B cell (primary cell): ENCODE measurements around the gene DGKQ. TPM values are rescaled to one million over a fixed set of nuclear protein-coding genes. Genes with fewer than 3 reads are reported as not detected.

Experiments
- ATAC-seq: fragments of 200-7000 bp; cut with Tn5 transposase; one replicate; pipeline ENCODE4 v1.10.0; 2021; ENCODE audit warnings: low read depth, mild to moderate bottlenecking, moderate number of reproducible peaks, moderate library complexity
- CTCF ChIA-PET: fragments of 350-600 bp; sonication (Branson Sonifier 250); formaldehyde crosslinking; loops from one replicate; lab custom pipeline; 2021; ENCODE audit warnings: antibody characterized with exemption, inconsistent platforms; lab: Charles Lee
- POLR2A ChIA-PET: fragments of 350-600 bp; sonication (Branson Sonifier 250); formaldehyde crosslinking; loops from one replicate; lab custom pipeline; 2021; ENCODE audit warnings: antibody characterized with exemption; lab: Charles Lee
- DNase-seq: peaks from one replicate; pipeline ENCODE4 v3.0.0; 2013
- H2AFZ ChIP-seq: 2 replicates; pipeline ENCODE4 v1.6.1; 2012; ENCODE audit warnings: mild to moderate bottlenecking, low read depth, low read length; ENCODE audit not compliant: insufficient read depth, poor library complexity, severe bottlenecking
- H3K27ac ChIP-seq, 2 donors: 1 replicate in 1 of 2; 2 replicates in 1 of 2; pipeline ENCODE4 v1.5.1; 2012 to 2013; ENCODE audit warnings: low read length in 2 of 2, mild to moderate bottlenecking in 2 of 2, moderate library complexity in 1 of 2
- H3K27me3 ChIP-seq, 4 experiments: fragments of 200-600 bp in 1 of 4; sonication (generic) in 1 of 4; replicated peaks in 1 of 4; 1 replicate in 2 of 4; 2 replicates in 2 of 4; pipeline versions ENCODE4 v1.6.1 to v1.7.0; 2013 to 2016; ENCODE audit warnings: low read length in 3 of 4, mild to moderate bottlenecking in 2 of 4, mixed read lengths in 1 of 4, moderate library complexity in 1 of 4; ENCODE audit not compliant: insufficient read depth in 4 of 4, control insufficient read depth in 3 of 4; ENCODE audit errors: control extremely low read depth in 1 of 4
- H3K36me3 ChIP-seq, 2 experiments: replicated peaks in 1 of 2; 1 replicate in 1 of 2; 2 replicates in 1 of 2; pipeline versions ENCODE4 v1.6.1 to v1.7.1; 2013; ENCODE audit warnings: low read length in 1 of 2; ENCODE audit not compliant: insufficient read depth in 2 of 2, control insufficient read depth in 1 of 2; ENCODE audit errors: control extremely low read depth in 1 of 2, extremely low read depth in 1 of 2
- H3K4me1 ChIP-seq, 2 donors: fragments of 200-600 bp in 1 of 2; sonication (generic) in 1 of 2; 1 replicate in 1 of 2; 2 replicates in 1 of 2; pipeline versions ENCODE4 v1.5.1 to v1.6.1; 2013 to 2017; ENCODE audit warnings: low read length in 2 of 2; ENCODE audit not compliant: control insufficient read depth in 2 of 2, insufficient read depth in 2 of 2
- H3K4me2 ChIP-seq: replicated peaks from 2 replicates; pipeline ENCODE3; 2012; ENCODE audit warnings: mild to moderate bottlenecking, low read depth, low read length; ENCODE audit not compliant: poor library complexity, severe bottlenecking
- H3K4me3 ChIP-seq, 5 experiments: fragments of 200-600 bp in 1 of 5; sonication (generic) in 1 of 5; 1 replicate in 3 of 5; 2 replicates in 2 of 5; pipeline versions ENCODE4 v1.5.1 to v1.7.0; 2011 to 2016; ENCODE audit warnings: low read length in 4 of 5, mild to moderate bottlenecking in 4 of 5, low read depth in 2 of 5, control low read depth in 1 of 5, moderate library complexity in 1 of 5; ENCODE audit not compliant: insufficient read depth in 1 of 5; ENCODE audit errors: control extremely low read depth in 1 of 5, extremely low read depth in 1 of 5
- H3K79me2 ChIP-seq: fragments of 200-600 bp; sonication (generic); one replicate; pipeline ENCODE4 v1.6.0; 2016; ENCODE audit warnings: low read length; ENCODE audit not compliant: control insufficient read depth, insufficient read depth
- H3K9ac ChIP-seq: fragments of 200-600 bp; sonication (generic); 2 replicates; pipeline ENCODE4 v1.6.1; 2017; ENCODE audit warnings: mild to moderate bottlenecking, low read length, moderate library complexity
- H3K9me3 ChIP-seq, 3 donors: one replicate each; pipeline versions ENCODE4 v1.6.1 to v1.7.1; 2013; ENCODE audit warnings: low read length in 2 of 3; ENCODE audit not compliant: control insufficient read depth in 2 of 3, insufficient read depth in 1 of 3; ENCODE audit errors: control extremely low read depth in 1 of 3
- H4K20me1 ChIP-seq: 2 replicates; pipeline ENCODE4 v1.6.0; 2012; ENCODE audit warnings: mild to moderate bottlenecking, low read length; ENCODE audit not compliant: insufficient read depth, control insufficient read depth, poor library complexity, severe bottlenecking
- H3K27ac Mint-ChIP-seq: one replicate; pipeline ENCODE4 v1.8.0; 2021; ENCODE audit warnings: mixed read lengths
- H3K27me3 Mint-ChIP-seq: one replicate; pipeline ENCODE4 v1.8.0; 2021; ENCODE audit warnings: mixed read lengths
- H3K4me1 Mint-ChIP-seq: one replicate; pipeline ENCODE4 v1.8.0; 2021; ENCODE audit warnings: mixed read lengths
- H3K4me3 Mint-ChIP-seq: one replicate; pipeline ENCODE4 v1.8.0; 2021; ENCODE audit warnings: mixed read lengths
- H3K9me3 Mint-ChIP-seq: one replicate; pipeline ENCODE4 v1.8.0; 2022; ENCODE audit warnings: mixed read lengths; ENCODE audit not compliant: insufficient read depth
- CTCF ChIP-seq: fragments of 200-600 bp; IDR thresholded peaks from one replicate; pipeline ENCODE4 v1.8.0; 2022; ENCODE audit warnings: antibody characterized with exemption, mild to moderate bottlenecking
- EZH2 ChIP-seq: IDR thresholded peaks from 2 replicates; pipeline ENCODE4 v1.6.1; 2012; ENCODE audit warnings: borderline replicate concordance, low read depth, mild to moderate bottlenecking, moderate library complexity, low read length; ENCODE audit not compliant: insufficient read depth, poor library complexity, severe bottlenecking
- WGBS: methylation state at CpG from one replicate; pipeline ENCODE4 v1.1.5; 2013; ENCODE audit warnings: missing lambda C conversion rate; ENCODE audit not compliant: insufficient coverage; 5-methylcytosine and 5-hydroxymethylcytosine counted together
- intact Hi-C: fragments of 100-400 bp; cut with micrococcal nuclease; formaldehyde crosslinking; loops from one replicate; pipeline ENCODE4 v1.10.0; 2022
- polyA plus RNA-seq: library from polyadenylated mRNA; depleted of rRNA; stranded (reverse); fragments of >200 nt; gene quantifications from 2 replicates; pipeline ENCODE4 v1.2.3, GENCODE V29; 2012
- total RNA-seq, 2 donors: library from RNA; stranded (reverse); fragments of 120-200 nt in 1 of 2; gene quantifications; 1 replicate in 1 of 2; 2 replicates in 1 of 2; pipeline versions ENCODE4 v1.2.3 to v1.2.4, GENCODE V29; 2013 to 2022

DGKQ gene
- total and polyA plus RNA-seq, 2 donors (not counting 1 experiment from before 2014, with no cell fraction given), result 22.6 to 30.4 TPM

GRCh38 chr4:960140-960635 is 13.2 kb downstream of the DGKQ start:
- WGBS, result 96% methylated on average over 16 of the region's 16 CpGs
- ChIA-PET CTCF (no interaction called here), POLR2A (no interaction called here)
- H3K9me3 ChIP-seq, result no peaks in the 10 kb centered on the region
- TF ChIP-seq CTCF, result no peak
- no peak for TF ChIP-seq EZH2
- H3K4me1 ChIP-seq, result no peaks in the 10 kb centered on the region
- H3K4me3 ChIP-seq, result no peak overlapping the region
- no peak overlapping the region for H3K4me2 ChIP-seq
- no peaks in the 10 kb centered on the region for H3K79me2 ChIP-seq
- peaks cover 0 to 7% of the 10 kb centered on the region in 2 experiments for H3K36me3 ChIP-seq
- H3K27me3 ChIP-seq, result no peaks in the 10 kb centered on the region
- ATAC-seq (no peak), DNase-seq (no peak)
- Mint-ChIP-seq H3K4me1 (peaks cover 1% of the 10 kb centered on the region), H3K9me3 (no peaks in the 10 kb centered on the region), H3K27ac (peak overlapping the region; percentile 3), H3K27me3 (no peaks in the 10 kb centered on the region), H3K4me3 (no peak overlapping the region)
- intact Hi-C loops, result no loop called here
- no peak overlapping the region for H2AFZ ChIP-seq
- no peak overlapping the region for H3K27ac ChIP-seq
- H4K20me1 ChIP-seq, result peaks cover 9% of the 10 kb centered on the region
- no peak overlapping the region for H3K9ac ChIP-seq

GRCh38 chr4:959338-960139 is 13.8 kb downstream of the DGKQ start:
- no peak overlapping the region for H3K27ac ChIP-seq
- Mint-ChIP-seq H3K4me3 (no peak overlapping the region), H3K27me3 (no peaks in the 10 kb centered on the region), H3K4me1 (peaks cover 1% of the 10 kb centered on the region), H3K9me3 (no peaks in the 10 kb centered on the region), H3K27ac (peak overlapping the region; percentile 3)
- H3K27me3 ChIP-seq, result no peaks in the 10 kb centered on the region
- 95% methylated on average over 24 of the region's 24 CpGs for WGBS
- H2AFZ ChIP-seq, result no peak overlapping the region
- no peaks in the 10 kb centered on the region for H3K9me3 ChIP-seq
- ChIA-PET CTCF (interaction anchor here (1.4 kb wide), 1 partner anchor 28 kb away, joined by 3 read pairs; the partner anchor contains the start of gene IDUA), POLR2A (no interaction called here)
- intact Hi-C loops, result no loop called here
- no peak for ATAC-seq
- H3K4me2 ChIP-seq, result no peak overlapping the region
- no peak for TF ChIP-seq EZH2
- TF ChIP-seq CTCF, result no peak
- DNase-seq, result no peak
- H3K4me3 ChIP-seq, result no peak overlapping the region
- no peak overlapping the region for H3K9ac ChIP-seq
- H4K20me1 ChIP-seq, result peaks cover 9% of the 10 kb centered on the region
- H3K79me2 ChIP-seq, result no peaks in the 10 kb centered on the region
- no peaks in the 10 kb centered on the region for H3K4me1 ChIP-seq
- peaks cover 0 to 11% of the 10 kb centered on the region in 2 experiments for H3K36me3 ChIP-seq
